Fibroblast of lung (primary cell): ENCODE results near the gene PI16. TPM values are rescaled to one million over a fixed set of nuclear protein-coding genes. Genes with fewer than 3 reads are reported as not detected.

Source experiments
- DNase-seq, 2 donors: peaks; one replicate each; pipeline versions ENCODE4 v3.0.0 to v3.0.0-alpha.2; 2010; ENCODE audit warnings: low read depth in 2 of 2
- H2AFZ ChIP-seq: 2 replicates; pipeline ENCODE4 v1.5.1; 2012; ENCODE audit warnings: low read length, control low read depth, inconsistent platforms
- H3K27ac ChIP-seq: 2 replicates; pipeline ENCODE4 v1.5.1; 2011; ENCODE audit warnings: low read length, control low read depth; ENCODE audit not compliant: insufficient read depth
- H3K27me3 ChIP-seq: 2 replicates; pipeline ENCODE4 v1.5.1; 2011; ENCODE audit warnings: mild to moderate bottlenecking, low read length; ENCODE audit not compliant: control insufficient read depth, insufficient read depth
- H3K36me3 ChIP-seq: 2 replicates; pipeline ENCODE4 v1.5.1; 2011; ENCODE audit warnings: low read length; ENCODE audit not compliant: control insufficient read depth, insufficient read depth
- H3K4me1 ChIP-seq: 2 replicates; pipeline ENCODE4 v1.5.1; 2011; ENCODE audit warnings: low read length; ENCODE audit not compliant: control insufficient read depth, insufficient read depth; ENCODE audit errors: extremely low read depth
- H3K4me2 ChIP-seq: 2 replicates; pipeline ENCODE4 v1.5.1; 2011; ENCODE audit warnings: low read length, control low read depth; ENCODE audit not compliant: insufficient read depth; ENCODE audit errors: extremely low read depth
- H3K4me3 ChIP-seq, 4 experiments: fragments of 200-600 bp in 1 of 4; sonication (generic) in 1 of 4; replicated peaks in 1 of 4; 2 replicates each; pipeline ENCODE4 v1.5.1; 2011 to 2016; ENCODE audit warnings: low read length in 4 of 4, low read depth in 3 of 4, mild to moderate bottlenecking in 3 of 4, control low read depth in 2 of 4, inconsistent platforms in 1 of 4, mixed read lengths in 1 of 4; ENCODE audit not compliant: insufficient read depth in 1 of 4; ENCODE audit errors: control extremely low read depth in 1 of 4
- H3K79me2 ChIP-seq: 2 replicates; pipeline ENCODE4 v1.5.1; 2012; ENCODE audit warnings: mild to moderate bottlenecking, low read length, inconsistent platforms; ENCODE audit not compliant: control insufficient read depth, insufficient read depth
- H3K9ac ChIP-seq: 2 replicates; pipeline ENCODE4 v1.5.1; 2011; ENCODE audit warnings: mild to moderate bottlenecking, low read length, control low read depth; ENCODE audit not compliant: insufficient read depth
- H3K9me3 ChIP-seq: 2 replicates; pipeline ENCODE4 v1.5.1; 2012; ENCODE audit warnings: low read depth, low read length; ENCODE audit not compliant: control insufficient read depth, insufficient read depth
- H4K20me1 ChIP-seq: 2 replicates; pipeline ENCODE4 v1.5.1; 2011; ENCODE audit warnings: low read length; ENCODE audit not compliant: control insufficient read depth, insufficient read depth; ENCODE audit errors: extremely low read depth
- EZH2 ChIP-seq: IDR thresholded peaks from 2 replicates; pipeline ENCODE4 v1.5.1; 2012; ENCODE audit warnings: low read length, control low read depth, mild to moderate bottlenecking; ENCODE audit errors: missing control alignments
- polyA plus RNA-seq, 2 donors: library from polyadenylated mRNA; depleted of rRNA in 1 of 2; stranded (reverse) in 1 of 2; unstranded in 1 of 2; fragments of >200 nt; gene quantifications; 2 replicates each; pipeline ENCODE4 v1.2.1, GENCODE V29; 2011 to 2012; ENCODE audit warnings: missing spikeins in 1 of 2
- total RNA-seq: library from RNA; depleted of rRNA; stranded (reverse); fragments of >200 nt; gene quantifications from 2 replicates; pipeline ENCODE4 v1.2.1, GENCODE V29; 2014
- TF ChIP-seq, protein P1 (sequence below), 2 donors: IDR thresholded peaks in 1 of 2; conservative IDR thresholded peaks in 1 of 2; 1 replicate in 1 of 2; 2 replicates in 1 of 2; pipeline ENCODE4 v1.5.1; 2011 to 2012; ENCODE audit warnings: low read length in 2 of 2, control low read depth in 1 of 2, inconsistent platforms in 1 of 2, low read depth in 1 of 2, mild to moderate bottlenecking in 1 of 2

Gene PI16
- total and polyA plus RNA-seq, 2 donors (not counting 1 experiment from before 2014, with no cell fraction given): 0.09 TPM; not detected in 1

GRCh38 chr6:36958775-36959554, 4.4 kb downstream of the PI16 start:
- Histone ChIP-seq H2AFZ (no peak overlapping the region), H3K9ac (no peak overlapping the region), H3K79me2 (no peaks in the 10 kb centered on the region), H4K20me1 (no peaks in the 10 kb centered on the region), H3K36me3 (no peaks in the 10 kb centered on the region), H3K4me2 (no peak overlapping the region), H3K27ac (no peak overlapping the region), H3K4me1 (no peaks in the 10 kb centered on the region), H3K9me3 (no peaks in the 10 kb centered on the region), H3K27me3 (peaks cover 2% of the 10 kb centered on the region), H3K4me3 (no peak overlapping the region)
- no peak for DNase-seq
- TF ChIP-seq EZH2: no peak
- TF ChIP-seq, protein P1, sequence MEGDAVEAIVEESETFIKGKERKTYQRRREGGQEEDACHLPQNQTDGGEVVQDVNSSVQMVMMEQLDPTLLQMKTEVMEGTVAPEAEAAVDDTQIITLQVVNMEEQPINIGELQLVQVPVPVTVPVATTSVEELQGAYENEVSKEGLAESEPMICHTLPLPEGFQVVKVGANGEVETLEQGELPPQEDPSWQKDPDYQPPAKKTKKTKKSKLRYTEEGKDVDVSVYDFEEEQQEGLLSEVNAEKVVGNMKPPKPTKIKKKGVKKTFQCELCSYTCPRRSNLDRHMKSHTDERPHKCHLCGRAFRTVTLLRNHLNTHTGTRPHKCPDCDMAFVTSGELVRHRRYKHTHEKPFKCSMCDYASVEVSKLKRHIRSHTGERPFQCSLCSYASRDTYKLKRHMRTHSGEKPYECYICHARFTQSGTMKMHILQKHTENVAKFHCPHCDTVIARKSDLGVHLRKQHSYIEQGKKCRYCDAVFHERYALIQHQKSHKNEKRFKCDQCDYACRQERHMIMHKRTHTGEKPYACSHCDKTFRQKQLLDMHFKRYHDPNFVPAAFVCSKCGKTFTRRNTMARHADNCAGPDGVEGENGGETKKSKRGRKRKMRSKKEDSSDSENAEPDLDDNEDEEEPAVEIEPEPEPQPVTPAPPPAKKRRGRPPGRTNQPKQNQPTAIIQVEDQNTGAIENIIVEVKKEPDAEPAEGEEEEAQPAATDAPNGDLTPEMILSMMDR (conservative IDR thresholded peaks at IDR 0.05 in 1 of 2, IDR thresholded peaks at IDR 0.05 in 1 of 2; ENCODE audit: low read depth in 1 of 2, low read length in 2 of 2): no peak

GRCh38 chr6:36959555-36960250, 5.2 kb downstream of the PI16 start:
- no peak for TF ChIP-seq EZH2
- TF ChIP-seq, protein P1 (conservative IDR thresholded peaks at IDR 0.05 in 1 of 2, IDR thresholded peaks at IDR 0.05 in 1 of 2; ENCODE audit: low read depth in 1 of 2, low read length in 2 of 2): no peak
- H3K9ac ChIP-seq: no peak overlapping the region
- H3K9me3 ChIP-seq: no peaks in the 10 kb centered on the region
- H3K27ac ChIP-seq: no peak overlapping the region
- no peaks in the 10 kb centered on the region for H3K79me2 ChIP-seq
- no peak for DNase-seq
- H3K36me3 ChIP-seq: no peaks in the 10 kb centered on the region
- peaks cover 2% of the 10 kb centered on the region for H3K27me3 ChIP-seq
- no peaks in the 10 kb centered on the region for H4K20me1 ChIP-seq
- no peak overlapping the region for H3K4me3 ChIP-seq
- H2AFZ ChIP-seq: no peak overlapping the region
- no peaks in the 10 kb centered on the region for H3K4me1 ChIP-seq
- no peak overlapping the region for H3K4me2 ChIP-seq
